ENCODE measurements around the gene CD3G.

The CD3G gene

DNA sequence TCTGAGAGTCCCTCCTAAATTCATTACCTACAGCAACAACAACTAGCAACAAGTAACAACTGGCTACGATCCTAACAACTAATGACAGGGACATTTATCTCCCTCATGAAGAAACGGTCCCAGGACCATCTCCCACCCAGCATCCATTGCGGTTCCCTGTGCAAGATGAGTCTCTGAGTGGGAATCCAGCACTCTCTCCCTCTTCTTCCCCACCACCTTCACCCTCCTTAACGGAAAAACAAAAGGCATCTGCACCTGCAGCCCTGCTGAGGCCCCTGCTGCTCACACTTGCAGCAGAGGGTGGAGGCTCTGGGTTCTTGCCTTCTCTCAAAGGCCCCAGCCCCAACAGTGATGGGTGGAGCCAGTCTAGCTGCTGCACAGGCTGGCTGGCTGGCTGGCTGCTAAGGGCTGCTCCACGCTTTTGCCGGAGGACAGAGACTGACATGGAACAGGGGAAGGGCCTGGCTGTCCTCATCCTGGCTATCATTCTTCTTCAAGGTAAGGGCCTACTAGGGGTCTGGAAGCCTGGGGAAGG is at the start of gene CD3G:
Gene CD3G (plus strand): TSS at position 364 of the 535 bp plus-strand sequence. CDS start 80 bp downstream, at position 444.
- Histone ChIP-seq H3K4me1 (no peaks in the 10 kb centered on the region), H3K4me2 (ENCODE audit: low read length) (no peak within 1 kb of the TSS), H3K27ac (no peak within 1 kb of the TSS), H3K9me3 (ENCODE audit: control insufficient read depth, low read length) (no peaks in the 10 kb centered on the region), H3K79me2 (no peaks in the 10 kb centered on the region), H3K36me3 (ENCODE audit: control insufficient read depth, insufficient read depth, low read length) (no peaks in the 10 kb centered on the region), H3K9ac (no peak within 1 kb of the TSS), H3K27me3 (ENCODE audit: control insufficient read depth, insufficient read depth, low read length) (no peaks in the 10 kb centered on the region), H3K4me3 (ENCODE audit: low read depth, low read length) (no peak within 1 kb of the TSS), H2AFZ (no peak within 1 kb of the TSS)
- TF ChIP-seq, protein P1, sequence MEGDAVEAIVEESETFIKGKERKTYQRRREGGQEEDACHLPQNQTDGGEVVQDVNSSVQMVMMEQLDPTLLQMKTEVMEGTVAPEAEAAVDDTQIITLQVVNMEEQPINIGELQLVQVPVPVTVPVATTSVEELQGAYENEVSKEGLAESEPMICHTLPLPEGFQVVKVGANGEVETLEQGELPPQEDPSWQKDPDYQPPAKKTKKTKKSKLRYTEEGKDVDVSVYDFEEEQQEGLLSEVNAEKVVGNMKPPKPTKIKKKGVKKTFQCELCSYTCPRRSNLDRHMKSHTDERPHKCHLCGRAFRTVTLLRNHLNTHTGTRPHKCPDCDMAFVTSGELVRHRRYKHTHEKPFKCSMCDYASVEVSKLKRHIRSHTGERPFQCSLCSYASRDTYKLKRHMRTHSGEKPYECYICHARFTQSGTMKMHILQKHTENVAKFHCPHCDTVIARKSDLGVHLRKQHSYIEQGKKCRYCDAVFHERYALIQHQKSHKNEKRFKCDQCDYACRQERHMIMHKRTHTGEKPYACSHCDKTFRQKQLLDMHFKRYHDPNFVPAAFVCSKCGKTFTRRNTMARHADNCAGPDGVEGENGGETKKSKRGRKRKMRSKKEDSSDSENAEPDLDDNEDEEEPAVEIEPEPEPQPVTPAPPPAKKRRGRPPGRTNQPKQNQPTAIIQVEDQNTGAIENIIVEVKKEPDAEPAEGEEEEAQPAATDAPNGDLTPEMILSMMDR (IDR thresholded peaks at IDR 0.05), result no peak

DNA sequence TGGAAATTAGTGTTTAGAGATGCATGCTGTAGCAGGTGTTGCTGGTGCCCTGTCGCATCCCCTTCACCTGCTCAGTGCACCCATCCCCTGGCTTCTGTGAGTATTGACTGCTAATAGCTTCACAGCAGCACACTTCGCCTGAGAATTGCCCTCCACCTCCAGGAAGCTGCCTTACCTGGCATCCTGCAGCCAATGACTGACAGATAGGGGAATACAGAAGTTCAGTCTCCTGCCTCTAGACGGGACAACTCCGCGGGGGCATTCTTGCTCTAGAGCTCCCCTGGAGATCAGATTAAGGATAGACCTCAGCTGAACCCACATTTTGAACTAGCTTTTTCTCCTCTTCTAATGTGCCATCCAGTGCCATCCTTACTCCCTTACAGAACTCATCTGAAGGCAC is 48.9 kb upstream of the CD3G start:
- Histone ChIP-seq H3K4me1 (no peaks in the 10 kb centered on the region), H3K4me2 (ENCODE audit: low read length) (no peak overlapping the region), H3K9ac (no peak overlapping the region), H3K79me2 (no peaks in the 10 kb centered on the region), H3K27ac (no peak overlapping the region), H3K4me3 (ENCODE audit: low read depth, low read length) (no peak overlapping the region), H3K9me3 (ENCODE audit: control insufficient read depth, low read length) (no peaks in the 10 kb centered on the region), H3K36me3 (ENCODE audit: control insufficient read depth, insufficient read depth, low read length) (no peaks in the 10 kb centered on the region), H3K27me3 (ENCODE audit: control insufficient read depth, insufficient read depth, low read length) (no peaks in the 10 kb centered on the region), H2AFZ (no peak overlapping the region)
- TF ChIP-seq, protein P1 (IDR thresholded peaks at IDR 0.05), result no peak

DNA sequence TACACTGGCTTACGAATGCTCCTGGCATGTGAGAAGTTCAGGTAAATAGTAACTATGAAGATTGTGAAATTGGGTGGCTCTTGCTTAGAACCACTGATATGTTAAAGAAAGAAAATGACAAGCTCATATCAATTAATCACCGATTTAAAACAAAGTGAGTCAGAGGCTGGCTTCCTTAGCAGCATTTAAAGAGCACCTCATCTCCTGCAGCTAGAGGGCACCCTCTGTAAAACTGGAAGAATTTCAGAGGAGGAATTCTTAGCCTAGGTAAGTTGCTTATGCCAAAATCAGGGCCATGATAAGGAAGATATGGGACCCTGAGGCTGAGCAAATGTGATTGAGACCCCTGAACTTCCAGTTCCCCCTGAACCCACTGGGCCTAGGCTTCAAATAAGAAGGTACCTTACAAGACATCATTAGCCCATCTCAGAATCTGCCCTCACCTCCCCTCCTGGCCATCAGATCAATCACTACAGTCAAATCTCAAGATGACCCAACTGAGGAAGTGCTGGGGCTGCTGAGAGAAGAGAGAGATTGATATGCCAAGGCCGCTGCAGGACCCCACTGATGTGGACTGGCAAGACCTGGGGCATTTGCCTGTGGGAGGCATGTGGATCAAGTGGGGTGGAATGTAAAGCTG is 48.2 kb upstream of the CD3G start:
- Histone ChIP-seq H3K4me1 (no peaks in the 10 kb centered on the region), H3K4me3 (ENCODE audit: low read depth, low read length) (no peak overlapping the region), H3K9me3 (ENCODE audit: control insufficient read depth, low read length) (no peaks in the 10 kb centered on the region), H3K27ac (no peak overlapping the region), H3K36me3 (ENCODE audit: control insufficient read depth, insufficient read depth, low read length) (no peaks in the 10 kb centered on the region), H3K9ac (no peak overlapping the region), H3K79me2 (no peaks in the 10 kb centered on the region), H3K27me3 (ENCODE audit: control insufficient read depth, insufficient read depth, low read length) (no peaks in the 10 kb centered on the region), H3K4me2 (ENCODE audit: low read length) (no peak overlapping the region), H2AFZ (no peak overlapping the region)
- TF ChIP-seq, protein P1 (IDR thresholded peaks at IDR 0.05), result peak; percentile 40

DNA sequence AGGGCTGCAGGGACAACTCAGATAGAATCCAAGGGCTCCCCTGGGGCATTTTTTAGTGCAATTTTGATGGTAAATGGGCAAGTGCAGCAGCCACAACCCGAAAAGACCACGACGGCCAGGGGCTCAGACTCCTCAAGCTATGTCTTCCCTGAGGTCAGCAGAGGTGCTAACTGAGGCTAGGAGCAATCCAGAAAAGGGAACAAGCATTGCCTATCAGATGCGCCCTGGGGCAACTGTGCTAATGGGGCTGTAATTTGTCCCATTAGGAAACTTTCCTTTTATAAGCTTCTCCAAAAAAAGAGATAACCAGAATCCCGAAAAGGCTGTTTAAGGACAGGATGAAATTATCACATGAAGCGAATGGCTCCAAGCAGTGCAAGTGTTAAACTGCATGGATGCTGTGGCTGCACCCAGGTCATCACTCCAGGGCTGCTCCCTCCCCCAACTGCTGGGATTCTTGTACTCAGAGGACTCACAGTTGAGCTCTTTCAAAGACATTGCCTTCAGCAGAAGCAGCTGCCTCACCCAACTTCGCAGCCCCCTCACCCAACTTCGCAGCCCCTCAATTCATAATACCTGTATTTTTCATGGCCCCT is 42.4 kb upstream of the CD3G start:
- no peak overlapping the region for H2AFZ ChIP-seq
- H3K4me2 ChIP-seq (ENCODE audit: low read length), result no peak overlapping the region
- no peak overlapping the region for H3K9ac ChIP-seq
- H3K27ac ChIP-seq, result no peak overlapping the region
- H3K4me1 ChIP-seq, result no peaks in the 10 kb centered on the region
- no peaks in the 10 kb centered on the region for H3K27me3 ChIP-seq (ENCODE audit: control insufficient read depth, insufficient read depth, low read length)
- no peaks in the 10 kb centered on the region for H3K79me2 ChIP-seq
- H3K9me3 ChIP-seq (ENCODE audit: control insufficient read depth, low read length), result no peaks in the 10 kb centered on the region
- TF ChIP-seq, protein P1 (IDR thresholded peaks at IDR 0.05), result no peak
- no peak overlapping the region for H3K4me3 ChIP-seq (ENCODE audit: low read depth, low read length)
- H3K36me3 ChIP-seq (ENCODE audit: control insufficient read depth, insufficient read depth, low read length), result no peaks in the 10 kb centered on the region

DNA sequence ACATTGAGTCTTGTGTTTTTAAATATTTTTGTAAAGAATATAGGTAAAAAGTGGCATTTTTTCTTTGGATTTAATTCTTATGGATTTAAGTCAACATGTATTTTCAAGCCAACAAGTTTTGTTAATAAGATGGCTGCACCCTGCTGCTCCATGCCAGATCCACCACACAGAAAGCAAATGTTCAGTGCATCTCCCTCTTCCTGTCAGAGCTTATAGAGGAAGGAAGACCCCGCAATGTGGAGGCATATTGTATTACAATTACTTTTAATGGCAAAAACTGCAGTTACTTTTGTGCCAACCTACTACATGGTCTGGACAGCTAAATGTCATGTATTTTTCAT is 39.9 kb upstream of the CD3G start:
- Histone ChIP-seq H2AFZ (no peak overlapping the region), H3K36me3 (ENCODE audit: control insufficient read depth, insufficient read depth, low read length) (no peaks in the 10 kb centered on the region), H3K79me2 (no peaks in the 10 kb centered on the region), H3K9ac (no peak overlapping the region), H3K4me1 (no peaks in the 10 kb centered on the region), H3K9me3 (ENCODE audit: control insufficient read depth, low read length) (no peaks in the 10 kb centered on the region), H3K27me3 (ENCODE audit: control insufficient read depth, insufficient read depth, low read length) (no peaks in the 10 kb centered on the region), H3K4me3 (ENCODE audit: low read depth, low read length) (no peak overlapping the region), H3K4me2 (ENCODE audit: low read length) (no peak overlapping the region), H3K27ac (no peak overlapping the region)
- TF ChIP-seq, protein P1 (IDR thresholded peaks at IDR 0.05), result no peak

Data from parathyroid adenoma (tissue), 2 donors.